GM18858 (cell line): ENCODE results near the gene USP22.

Source experiments
- ATAC-seq: cut with Tn5 transposase; IDR thresholded peaks from one replicate; pipeline ENCODE4 v1.9.1; 2021; ENCODE audit not compliant: unreplicated experiment

USP22 gene

DNA sequence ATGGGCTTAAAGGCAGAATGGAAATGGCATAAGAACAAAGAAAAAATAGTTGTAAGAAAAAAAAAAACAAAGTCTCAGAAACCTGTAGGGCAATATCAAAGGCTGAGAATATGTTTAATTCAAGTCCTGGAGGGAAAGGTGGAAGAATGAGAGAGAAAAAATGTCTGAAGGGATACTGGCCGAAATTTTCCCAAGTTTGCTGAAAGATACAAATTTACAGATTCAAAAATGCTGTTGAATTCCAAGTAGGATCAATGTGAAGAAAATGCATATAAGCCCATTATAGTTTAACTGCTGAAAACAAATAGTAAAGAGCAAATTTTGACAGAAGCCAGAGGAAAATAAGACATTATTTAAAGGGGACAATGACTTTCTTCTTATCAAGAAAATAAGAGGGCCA is 6.6 kb upstream of the USP22 start:
- ATAC-seq = no peak

- ATAC-seq = no peak
Measured at GRCh38 chr17:21046216-21046615, 3.4 kb upstream of the USP22 start.

DNA sequence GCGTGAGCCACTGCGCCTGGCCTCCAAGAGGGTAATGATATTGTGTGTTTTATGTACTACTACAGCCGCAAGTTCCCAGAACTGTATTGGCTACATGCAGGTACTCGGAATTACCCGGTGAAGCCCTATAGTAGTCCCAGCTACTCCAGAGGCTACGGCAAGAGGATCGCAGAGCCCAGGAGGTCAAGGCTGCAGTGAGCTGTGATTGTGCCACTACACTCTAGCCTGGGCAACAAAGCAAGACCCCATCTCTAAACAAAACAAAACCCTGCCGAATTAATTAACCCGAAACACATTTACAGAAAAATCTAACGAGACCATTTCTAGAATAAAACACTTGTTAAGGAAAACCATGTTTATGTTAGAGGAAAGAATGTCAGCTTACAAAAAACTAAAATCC is 2.2 kb upstream of the USP22 start:
- ATAC-seq = no peak

- ATAC-seq = peak; percentile 76
Measured at GRCh38 chr17:21043296-21044232, 753 bp upstream of the USP22 start.

DNA sequence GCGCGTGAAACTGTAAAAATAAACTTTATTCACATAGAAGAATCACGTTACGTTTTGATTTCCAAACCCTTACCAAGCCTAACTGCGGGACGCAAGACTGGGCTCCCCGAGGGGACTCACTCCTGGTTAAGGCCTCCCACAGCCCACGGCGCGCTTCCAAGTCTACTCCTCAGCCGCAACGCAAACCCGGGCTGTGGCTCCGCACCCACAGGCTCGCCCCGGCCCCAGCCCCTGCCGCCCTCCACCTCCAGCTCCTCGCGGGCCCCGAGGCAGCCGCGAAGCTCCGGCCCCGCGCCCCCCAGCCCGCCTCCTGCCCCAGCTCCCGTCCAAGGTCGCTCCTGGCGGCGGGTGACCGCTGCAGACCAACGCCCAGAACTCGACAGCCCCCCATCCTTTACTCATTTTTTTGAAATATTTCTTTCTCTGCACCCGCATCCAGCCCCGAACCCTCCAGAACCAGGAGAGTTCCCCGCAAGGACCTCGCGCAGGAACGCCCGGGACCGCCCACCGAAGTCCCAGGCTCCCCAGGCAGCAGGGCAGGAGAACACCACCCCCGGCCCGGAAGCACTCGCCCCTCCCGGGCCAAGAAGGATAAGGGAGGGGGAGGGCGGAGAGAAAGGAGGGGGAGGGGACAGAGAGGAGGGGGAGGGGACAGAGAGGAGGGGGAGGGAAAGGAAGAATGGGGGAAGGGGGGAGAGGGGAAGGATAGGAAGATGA is 912 bp downstream of the USP22 start:
- no peak for ATAC-seq

GRCh38 chr17:21039839-21040575 is 2.8 kb downstream of the USP22 start:
- no peak for ATAC-seq

GRCh38 chr17:21037117-21037803 is 5.6 kb downstream of the USP22 start:
- no peak for ATAC-seq

DNA sequence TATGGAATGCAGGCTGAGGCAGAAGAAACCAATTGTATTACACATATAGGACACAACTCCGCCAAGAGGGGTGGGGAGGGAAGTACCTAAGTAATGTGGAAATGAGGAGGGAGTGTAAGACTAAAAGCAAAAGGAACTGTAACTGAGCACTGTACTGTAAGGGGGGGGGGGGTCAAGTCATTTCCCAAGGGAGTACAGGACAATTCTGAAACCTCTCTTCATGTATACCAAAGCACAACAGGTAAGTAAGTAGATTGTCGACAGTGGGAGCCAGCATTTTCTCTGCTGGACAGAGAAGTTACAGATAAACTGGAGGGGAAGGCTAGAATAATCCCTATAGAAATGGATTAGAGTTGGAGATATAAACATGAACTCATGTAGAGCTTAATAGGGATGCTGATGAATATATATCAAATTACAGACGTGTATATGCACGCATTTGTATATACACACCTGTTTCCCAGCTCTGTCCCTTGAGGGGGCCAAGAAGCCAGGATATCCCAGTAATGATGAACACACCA is 6.4 kb downstream of the USP22 start:
- ATAC-seq = no peak

DNA sequence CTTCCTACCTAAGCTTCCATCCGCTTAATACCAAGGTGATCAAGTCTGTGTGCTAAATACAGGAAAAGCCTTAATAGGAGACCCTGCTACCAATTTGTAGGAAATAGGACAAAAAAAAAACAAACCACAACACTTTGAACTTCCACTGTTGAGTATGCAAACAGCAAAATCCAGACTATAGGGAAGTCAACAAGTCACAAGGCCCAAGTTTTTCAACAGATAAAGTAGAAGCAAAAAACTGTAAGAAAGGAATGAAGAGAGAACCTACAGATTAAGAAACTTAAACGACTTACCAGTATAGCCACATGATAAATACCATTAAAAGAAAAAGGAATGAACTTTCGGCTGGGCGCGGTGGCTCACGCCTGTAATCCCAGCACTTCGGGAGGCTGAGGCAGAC is 7.4 kb downstream of the USP22 start:
- ATAC-seq = no peak

DNA sequence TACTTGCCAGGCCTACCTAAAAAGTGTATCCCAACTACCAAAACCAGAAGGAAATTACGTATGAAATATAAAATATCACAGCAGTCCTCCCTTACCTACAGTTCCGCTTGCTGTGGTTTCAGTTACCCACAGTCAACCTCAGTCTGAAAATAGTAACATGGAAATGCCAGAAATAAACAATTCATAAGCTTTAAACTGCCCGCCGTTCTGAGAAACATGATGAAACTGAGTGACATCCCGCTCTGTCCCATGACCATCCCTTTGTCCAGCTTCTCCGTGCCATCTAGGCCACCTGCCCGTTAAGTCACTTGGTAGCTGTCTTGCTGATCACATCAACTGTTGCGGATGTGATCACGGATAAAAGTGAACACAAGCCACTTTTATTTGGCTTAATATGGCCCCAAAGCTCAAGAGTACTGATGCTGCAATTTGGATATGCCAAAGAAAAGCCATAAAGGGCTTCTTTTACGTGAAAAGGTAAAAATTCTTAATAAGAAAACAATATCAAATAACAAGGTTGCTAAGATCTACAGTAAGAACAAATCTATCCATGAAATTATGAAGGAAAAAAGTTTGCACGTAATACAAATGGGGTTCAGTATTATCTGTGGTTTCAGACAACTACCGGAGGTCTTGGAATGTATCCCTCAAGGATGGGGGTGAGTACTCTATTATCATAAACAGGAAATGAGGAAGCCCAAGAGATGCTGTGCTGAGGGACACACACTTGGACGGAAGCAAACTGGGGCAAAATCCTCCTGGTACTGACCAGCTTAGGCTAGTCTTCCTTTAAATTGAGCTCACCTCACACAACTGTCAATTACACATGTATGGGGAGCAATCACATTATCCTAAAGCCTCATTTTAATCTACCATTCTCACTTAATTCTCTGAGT is 8.2 kb downstream of the USP22 start:
- peak; percentile 46 for ATAC-seq

DNA sequence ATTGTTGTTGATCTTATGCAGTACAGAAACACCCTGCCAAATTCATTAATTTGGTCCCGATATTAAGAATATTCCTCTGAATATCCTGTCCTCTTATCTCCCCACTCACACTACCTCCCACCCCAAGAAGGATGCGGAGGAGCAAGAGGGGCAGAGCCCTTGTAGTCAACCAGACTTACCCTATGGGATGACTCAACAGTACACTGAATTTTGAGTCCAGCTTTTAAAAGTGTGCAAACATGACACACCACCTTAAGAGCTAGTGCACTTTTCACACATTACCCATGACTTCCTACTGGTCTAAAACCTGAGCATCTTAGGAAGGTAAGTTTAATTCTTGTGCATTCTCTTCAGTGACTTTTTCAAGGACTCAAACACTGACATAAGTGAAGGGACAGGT is 9.5 kb downstream of the USP22 start:
- no peak for ATAC-seq

DNA sequence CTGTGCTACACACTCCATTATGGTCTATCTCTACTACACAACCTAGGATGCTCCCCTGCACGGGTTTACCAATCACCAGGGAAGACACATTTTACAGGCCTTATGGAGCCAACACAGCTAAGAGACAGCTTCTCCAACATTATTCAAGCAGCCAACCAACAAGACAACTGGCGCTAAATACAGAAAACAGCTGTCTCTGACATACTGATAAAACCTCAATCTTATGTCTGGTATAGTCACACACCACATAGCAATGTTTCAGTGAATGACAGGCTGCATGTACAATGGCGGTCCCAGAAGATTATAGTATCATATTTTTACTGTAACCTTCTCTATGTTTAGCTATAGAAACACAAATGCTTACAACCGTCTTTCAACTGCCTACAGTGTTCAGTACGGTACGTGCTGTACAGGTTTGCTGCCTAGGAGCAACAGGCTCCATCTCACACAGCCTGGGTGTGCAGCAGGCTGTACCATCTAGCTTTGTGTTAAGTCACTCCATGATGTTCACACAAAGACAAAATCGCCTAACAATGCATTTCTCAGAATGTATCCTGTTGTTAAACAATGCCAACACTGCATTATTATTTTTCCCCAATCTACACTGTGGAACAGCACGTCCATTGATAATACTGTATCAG is 10.9 kb downstream of the USP22 start:
- ATAC-seq = no peak

GRCh38 chr17:21030375-21030774 is 12.4 kb downstream of the USP22 start:
- ATAC-seq = no peak

GRCh38 chr17:21029515-21029914 is 13.3 kb downstream of the USP22 start:
- ATAC-seq = no peak

- no peak for ATAC-seq
Measured at GRCh38 chr17:21029036-21029435, 13.8 kb downstream of the USP22 start.

GRCh38 chr17:21028192-21028591 is 14.6 kb downstream of the USP22 start:
- ATAC-seq = no peak

DNA sequence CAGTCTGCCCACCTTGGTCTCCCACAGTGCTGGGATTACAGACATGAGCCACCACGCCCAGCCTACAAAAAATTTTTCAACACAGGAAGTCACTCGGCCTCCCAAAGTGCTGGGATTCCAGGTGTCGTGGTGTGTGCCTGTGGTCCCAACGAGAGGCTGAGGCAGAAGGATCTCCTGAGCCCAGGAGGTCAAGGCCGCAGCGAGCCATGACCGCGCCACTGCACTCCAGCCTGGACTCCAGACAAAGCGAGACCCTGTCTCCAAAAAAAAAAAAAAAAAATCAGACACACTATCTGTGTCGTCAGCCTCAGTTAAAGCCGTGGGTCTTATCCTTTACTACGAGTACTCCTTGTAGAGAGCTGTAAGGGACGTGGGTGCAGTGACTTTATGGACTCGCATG is 15.8 kb downstream of the USP22 start:
- no peak for ATAC-seq

- no peak for ATAC-seq
Measured at GRCh38 chr17:21025451-21025850, 17.4 kb downstream of the USP22 start.

GRCh38 chr17:21024024-21024423 is 18.8 kb downstream of the USP22 start:
- ATAC-seq = no peak
